ENCODE data around the gene PDE3B. TPM values are rescaled to one million over a fixed set of nuclear protein-coding genes. Genes with fewer than 3 reads are reported as not detected.
"Not testable (repeated sequence)": the region's sequence is repeated elsewhere in the genome, so short reads cannot be mapped to it uniquely, and the experiment has no call there.

Gene PDE3B
- total RNA-seq, 1 experiment from 2014 or later, result not detected

GRCh38 chr11:14725150-14725549 is 81.5 kb downstream of the PDE3B start:
- no peak overlapping the region for H3K27ac ChIP-seq (ENCODE audit: low read length)
- H3K36me3 ChIP-seq (ENCODE audit: insufficient read depth, low read length), result no peaks in the 10 kb centered on the region
- no peaks in the 10 kb centered on the region for H3K9me3 ChIP-seq (ENCODE audit: low read length)
- no peak overlapping the region for H3K4me2 ChIP-seq (ENCODE audit: low read depth, low read length, poor library complexity, severe bottlenecking)
- no peaks in the 10 kb centered on the region for H4K20me1 ChIP-seq (ENCODE audit: insufficient read depth, low read depth, low read length)
- no peaks in the 10 kb centered on the region for H3K27me3 ChIP-seq (ENCODE audit: low read length)
- H2AFZ ChIP-seq (ENCODE audit: low read length), result no peak overlapping the region
- no peak overlapping the region for H3K9ac ChIP-seq (ENCODE audit: low read length)
- DNase-seq, result no peak
- no peak overlapping the region for H3K4me3 ChIP-seq (ENCODE audit: low read length)
- no peaks in the 10 kb centered on the region for H3K9me2 ChIP-seq (replicated peaks; ENCODE audit: insufficient read depth, low read length)
- no peaks in the 10 kb centered on the region for H3K4me1 ChIP-seq (ENCODE audit: low read length)
- no peaks in the 10 kb centered on the region for H3K79me2 ChIP-seq (ENCODE audit: low read length)

DNA sequence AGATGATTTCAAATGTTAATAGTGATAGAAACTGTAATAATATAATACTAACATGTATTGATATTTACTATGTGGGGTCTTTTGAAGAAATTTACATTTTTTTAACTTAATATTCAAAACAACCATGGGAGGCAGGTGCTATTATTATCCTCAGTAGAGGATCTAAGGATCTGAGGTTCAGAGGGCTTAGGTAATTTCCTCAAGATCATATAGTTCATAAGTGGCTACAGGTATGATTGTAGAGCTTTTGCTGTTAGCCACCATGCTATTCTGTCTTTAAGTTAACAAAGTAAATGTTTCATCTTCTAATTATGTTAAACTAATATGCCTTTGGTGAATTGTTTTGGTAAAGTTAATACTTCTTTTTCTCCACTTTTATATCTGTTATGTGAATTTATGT is 83.6 kb downstream of the PDE3B start:
- H3K27me3 ChIP-seq (ENCODE audit: low read length), result no peaks in the 10 kb centered on the region
- DNase-seq, result no peak
- H3K36me3 ChIP-seq (ENCODE audit: insufficient read depth, low read length), result no peaks in the 10 kb centered on the region
- no peak overlapping the region for H2AFZ ChIP-seq (ENCODE audit: low read length)
- H3K79me2 ChIP-seq (ENCODE audit: low read length), result no peaks in the 10 kb centered on the region
- no peaks in the 10 kb centered on the region for H4K20me1 ChIP-seq (ENCODE audit: insufficient read depth, low read depth, low read length)
- H3K4me3 ChIP-seq (ENCODE audit: low read length), result no peak overlapping the region
- no peaks in the 10 kb centered on the region for H3K9me2 ChIP-seq (replicated peaks; ENCODE audit: insufficient read depth, low read length)
- no peaks in the 10 kb centered on the region for H3K4me1 ChIP-seq (ENCODE audit: low read length)
- H3K27ac ChIP-seq (ENCODE audit: low read length), result no peak overlapping the region
- no peak overlapping the region for H3K9ac ChIP-seq (ENCODE audit: low read length)
- H3K9me3 ChIP-seq (ENCODE audit: low read length), result no peaks in the 10 kb centered on the region
- no peak overlapping the region for H3K4me2 ChIP-seq (ENCODE audit: low read depth, low read length, poor library complexity, severe bottlenecking)

DNA sequence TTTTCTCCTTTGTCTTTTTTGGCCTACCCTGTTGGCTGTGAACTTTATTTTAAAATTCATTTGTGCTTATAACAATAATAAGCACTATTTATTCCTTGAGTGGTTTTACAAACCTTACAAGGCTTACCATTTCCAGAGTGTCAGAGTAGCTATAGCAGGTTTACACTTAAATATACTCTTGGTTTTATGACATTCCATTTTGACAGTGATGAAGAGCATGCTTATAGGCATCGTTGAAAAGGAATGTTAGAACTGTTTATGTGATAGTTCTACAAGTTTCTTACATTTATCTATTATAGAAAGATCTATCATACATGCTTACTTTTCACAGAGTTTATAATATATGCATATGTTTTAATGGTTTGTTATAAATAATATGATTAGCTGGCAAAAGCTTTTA is 84.1 kb downstream of the PDE3B start:
- no peak overlapping the region for H2AFZ ChIP-seq (ENCODE audit: low read length)
- H3K4me1 ChIP-seq (ENCODE audit: low read length), result no peaks in the 10 kb centered on the region
- H3K9me2 ChIP-seq (replicated peaks; ENCODE audit: insufficient read depth, low read length), result no peaks in the 10 kb centered on the region
- DNase-seq, result no peak
- no peaks in the 10 kb centered on the region for H3K36me3 ChIP-seq (ENCODE audit: insufficient read depth, low read length)
- no peaks in the 10 kb centered on the region for H3K79me2 ChIP-seq (ENCODE audit: low read length)
- no peak overlapping the region for H3K9ac ChIP-seq (ENCODE audit: low read length)
- H3K9me3 ChIP-seq (ENCODE audit: low read length), result no peaks in the 10 kb centered on the region
- no peak overlapping the region for H3K27ac ChIP-seq (ENCODE audit: low read length)
- no peak overlapping the region for H3K4me2 ChIP-seq (ENCODE audit: low read depth, low read length, poor library complexity, severe bottlenecking)
- no peaks in the 10 kb centered on the region for H3K27me3 ChIP-seq (ENCODE audit: low read length)
- H3K4me3 ChIP-seq (ENCODE audit: low read length), result no peak overlapping the region
- H4K20me1 ChIP-seq (ENCODE audit: insufficient read depth, low read depth, low read length), result no peaks in the 10 kb centered on the region

DNA sequence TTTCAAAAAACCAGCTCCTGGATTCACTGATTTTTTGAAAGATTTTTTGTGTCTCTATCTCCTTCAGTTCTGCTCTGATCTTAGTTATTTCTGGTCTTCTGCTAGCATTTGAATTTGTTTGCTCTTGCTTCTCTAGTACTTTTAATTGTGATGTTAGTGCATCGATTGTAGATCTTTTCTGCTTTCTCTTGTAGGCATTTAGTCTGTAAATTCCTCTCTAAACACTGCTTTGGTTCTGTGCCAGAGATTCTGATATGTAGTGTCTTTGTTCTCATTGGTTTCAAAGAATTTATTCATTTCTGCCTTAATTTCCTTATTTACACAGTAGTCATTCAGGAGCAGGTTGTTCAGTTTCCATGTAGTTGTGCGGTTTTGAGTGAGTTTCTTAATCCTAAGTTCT is 96.9 kb downstream of the PDE3B start:
- H3K4me1 ChIP-seq (ENCODE audit: low read length); H4K20me1 ChIP-seq (ENCODE audit: insufficient read depth, low read depth, low read length); H2AFZ ChIP-seq (ENCODE audit: low read length); H3K27ac ChIP-seq (ENCODE audit: low read length); H3K79me2 ChIP-seq (ENCODE audit: low read length); H3K27me3 ChIP-seq (ENCODE audit: low read length); DNase-seq; H3K9ac ChIP-seq (ENCODE audit: low read length); H3K4me3 ChIP-seq (ENCODE audit: low read length); H3K36me3 ChIP-seq (ENCODE audit: insufficient read depth, low read length); H3K4me2 ChIP-seq (ENCODE audit: low read depth, low read length, poor library complexity, severe bottlenecking); H3K9me2 ChIP-seq (replicated peaks; ENCODE audit: insufficient read depth, low read length); H3K9me3 ChIP-seq (ENCODE audit: low read length): not testable (repeated sequence)

DNA sequence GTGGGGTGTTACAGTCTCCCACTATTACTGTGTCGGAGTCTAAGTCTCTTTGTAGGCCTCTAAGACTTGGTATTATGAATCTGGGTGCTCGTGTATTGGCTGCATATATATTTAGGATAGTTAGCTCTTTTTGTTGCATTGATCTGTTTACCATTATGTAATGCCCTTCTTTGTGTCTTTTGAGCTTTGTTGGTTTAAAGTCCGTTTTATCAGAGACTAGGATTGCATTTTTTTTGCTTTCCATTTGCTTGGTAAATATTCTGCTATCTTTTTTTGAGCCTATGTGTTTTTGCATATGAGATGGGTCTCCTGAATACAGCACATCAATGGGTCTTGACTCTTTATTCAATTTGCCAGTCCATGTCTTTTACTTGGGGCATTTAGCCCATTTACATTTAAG is 97.6 kb downstream of the PDE3B start:
- H3K4me2 ChIP-seq (ENCODE audit: low read depth, low read length, poor library complexity, severe bottlenecking), result no peak overlapping the region
- H2AFZ ChIP-seq (ENCODE audit: low read length), result no peak overlapping the region

DNA sequence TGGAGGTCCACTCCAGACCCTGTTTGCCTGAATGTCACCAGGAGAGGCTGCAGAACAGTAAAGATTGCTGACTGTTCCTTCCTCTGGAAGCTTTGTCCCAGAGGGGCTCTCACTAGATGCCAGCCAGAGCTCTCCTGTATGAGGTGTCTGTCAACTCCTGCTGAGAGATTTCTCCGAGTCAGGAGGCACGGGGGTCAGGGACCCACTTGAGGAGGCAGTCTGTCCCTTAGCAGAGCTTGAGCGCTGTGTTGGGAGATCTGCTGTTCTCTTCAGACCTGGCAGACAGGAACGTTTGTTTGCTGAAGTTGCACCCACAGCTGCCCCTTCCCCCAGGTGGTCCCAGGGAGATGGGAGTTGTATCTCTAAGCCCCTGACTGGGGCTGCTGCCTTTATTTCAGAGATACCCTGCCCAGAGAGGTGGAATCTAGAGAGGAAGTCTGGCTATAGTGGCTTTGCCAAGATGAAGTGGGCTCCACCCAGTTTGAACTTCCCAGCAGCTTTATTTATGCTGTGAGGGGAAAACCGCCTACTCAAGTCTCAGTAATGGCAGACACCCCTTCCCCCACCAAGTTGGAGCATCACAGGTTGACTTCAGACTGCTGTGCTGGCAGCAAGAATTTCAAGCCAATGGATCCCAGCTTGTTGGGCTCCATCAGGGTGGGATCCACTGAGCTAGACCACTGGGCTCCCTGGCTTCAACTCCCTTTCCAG is 99.4 kb downstream of the PDE3B start:
- no peaks in the 10 kb centered on the region for H3K4me1 ChIP-seq (ENCODE audit: low read length)
- H3K79me2 ChIP-seq (ENCODE audit: low read length), result no peaks in the 10 kb centered on the region
- no peak overlapping the region for H3K4me2 ChIP-seq (ENCODE audit: low read depth, low read length, poor library complexity, severe bottlenecking)
- no peak overlapping the region for H2AFZ ChIP-seq (ENCODE audit: low read length)
- no peak overlapping the region for H3K27ac ChIP-seq (ENCODE audit: low read length)
- DNase-seq, result no peak
- no peaks in the 10 kb centered on the region for H4K20me1 ChIP-seq (ENCODE audit: insufficient read depth, low read depth, low read length)
- H3K9me2 ChIP-seq (replicated peaks; ENCODE audit: insufficient read depth, low read length), result no peaks in the 10 kb centered on the region
- no peaks in the 10 kb centered on the region for H3K36me3 ChIP-seq (ENCODE audit: insufficient read depth, low read length)
- no peaks in the 10 kb centered on the region for H3K9me3 ChIP-seq (ENCODE audit: low read length)
- H3K4me3 ChIP-seq (ENCODE audit: low read length), result no peak overlapping the region
- H3K27me3 ChIP-seq (ENCODE audit: low read length), result no peaks in the 10 kb centered on the region
- no peak overlapping the region for H3K9ac ChIP-seq (ENCODE audit: low read length)

More for the DNA sequence above, 97.6 kb downstream of the PDE3B start:
- Histone ChIP-seq H3K9ac (ENCODE audit: low read length) (no peak overlapping the region), H3K4me3 (ENCODE audit: low read length) (no peak overlapping the region), H3K79me2 (ENCODE audit: low read length) (no peaks in the 10 kb centered on the region), H3K27me3 (ENCODE audit: low read length) (no peaks in the 10 kb centered on the region), H3K36me3 (ENCODE audit: insufficient read depth, low read length) (no peaks in the 10 kb centered on the region), H3K9me3 (ENCODE audit: low read length) (no peaks in the 10 kb centered on the region), H4K20me1 (ENCODE audit: insufficient read depth, low read depth, low read length) (no peaks in the 10 kb centered on the region), H3K27ac (ENCODE audit: low read length) (no peak overlapping the region), H3K4me1 (ENCODE audit: low read length) (no peaks in the 10 kb centered on the region), H3K9me2 (replicated peaks; ENCODE audit: insufficient read depth, low read length) (no peaks in the 10 kb centered on the region)
- no peak for DNase-seq

DNA sequence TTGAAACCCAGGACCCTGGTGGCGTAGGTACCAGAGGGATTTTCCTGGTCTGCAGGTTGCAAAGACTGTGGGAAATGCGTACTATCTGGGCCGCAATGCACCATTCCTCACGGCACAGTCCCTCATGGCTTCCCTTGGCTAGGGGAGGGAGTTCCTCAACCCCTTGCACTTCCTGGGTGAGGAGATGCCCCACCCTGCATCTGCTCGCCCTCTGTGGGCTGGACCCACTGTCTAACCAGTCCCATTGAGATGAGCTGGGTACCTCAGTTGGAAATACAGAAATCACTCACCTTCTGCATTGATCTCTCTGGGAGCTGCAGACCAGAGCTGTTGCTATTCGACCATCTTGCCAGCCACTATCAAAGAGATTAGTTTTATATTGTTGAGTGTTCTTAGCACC is 100.1 kb downstream of the PDE3B start:
- H3K4me3 ChIP-seq (ENCODE audit: low read length); DNase-seq; H3K27me3 ChIP-seq (ENCODE audit: low read length); H4K20me1 ChIP-seq (ENCODE audit: insufficient read depth, low read depth, low read length); H3K9me3 ChIP-seq (ENCODE audit: low read length); H3K36me3 ChIP-seq (ENCODE audit: insufficient read depth, low read length); H3K9ac ChIP-seq (ENCODE audit: low read length); H3K27ac ChIP-seq (ENCODE audit: low read length); H3K9me2 ChIP-seq (replicated peaks; ENCODE audit: insufficient read depth, low read length); H3K4me2 ChIP-seq (ENCODE audit: low read depth, low read length, poor library complexity, severe bottlenecking); H2AFZ ChIP-seq (ENCODE audit: low read length); H3K4me1 ChIP-seq (ENCODE audit: low read length); H3K79me2 ChIP-seq (ENCODE audit: low read length): not testable (repeated sequence)

DNA sequence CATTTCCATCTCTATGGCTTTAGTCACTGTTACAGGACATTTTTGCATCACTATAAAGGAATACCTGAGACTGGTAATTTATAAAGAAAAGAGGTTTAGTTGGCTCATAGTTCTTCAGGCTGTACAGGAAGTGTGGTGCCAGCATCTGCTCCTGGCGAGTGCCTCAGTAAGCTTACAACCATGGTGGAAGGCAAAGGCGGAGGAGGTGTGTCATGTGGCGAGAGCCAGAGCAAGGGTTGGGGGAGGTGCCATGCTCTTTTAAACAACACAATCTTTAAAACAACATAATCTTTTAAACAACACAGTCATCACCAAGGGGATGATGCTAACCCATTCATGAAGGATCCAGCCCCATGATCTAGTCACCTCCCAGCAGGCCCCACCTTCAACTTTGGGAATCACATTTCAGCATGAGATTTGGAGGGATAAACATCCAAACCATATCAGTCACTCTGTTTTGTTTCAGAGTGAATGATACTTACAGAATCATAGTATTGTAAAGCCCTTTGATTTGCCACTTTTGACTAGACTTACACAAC is 103.3 kb downstream of the PDE3B start:
- Histone ChIP-seq H3K4me2 (ENCODE audit: low read depth, low read length, poor library complexity, severe bottlenecking) (no peak overlapping the region), H3K36me3 (ENCODE audit: insufficient read depth, low read length) (no peaks in the 10 kb centered on the region), H3K4me3 (ENCODE audit: low read length) (no peak overlapping the region), H2AFZ (ENCODE audit: low read length) (no peak overlapping the region), H3K9me3 (ENCODE audit: low read length) (no peaks in the 10 kb centered on the region), H3K4me1 (ENCODE audit: low read length) (no peaks in the 10 kb centered on the region), H3K79me2 (ENCODE audit: low read length) (no peaks in the 10 kb centered on the region), H4K20me1 (ENCODE audit: insufficient read depth, low read depth, low read length) (no peaks in the 10 kb centered on the region), H3K27me3 (ENCODE audit: low read length) (no peaks in the 10 kb centered on the region), H3K9ac (ENCODE audit: low read length) (no peak overlapping the region), H3K27ac (ENCODE audit: low read length) (no peak overlapping the region), H3K9me2 (replicated peaks; ENCODE audit: insufficient read depth, low read length) (no peaks in the 10 kb centered on the region)
- DNase-seq, result no peak

All from Karpas-422 (cell line).